Activated CD4-positive, alpha-beta T cell treated with anti-CD3 and anti-CD28 coated beads, Interleukin-2, amount 10 ng/mL, durations not matched to agents 7 days and 5 days (primary cell): ENCODE results near the gene LRRC27. TPM values are rescaled to one million over a fixed set of nuclear protein-coding genes. Genes with fewer than 3 reads are reported as not detected.
A peak's percentile ranks its signal among the peaks of the same experiment; 100 is the strongest.
"Not testable (repeated sequence)": the region's sequence is repeated elsewhere in the genome, so short reads cannot be mapped to it uniquely, and the experiment has no call there.

ENCODE experiments used
- CTCF ChIA-PET: fragments of 350-600 bp; sonication (Branson Sonifier 250); formaldehyde crosslinking; loops from one replicate; lab custom pipeline; 2021; ENCODE audit warnings: antibody characterized with exemption; lab: Charles Lee
- POLR2A ChIA-PET: fragments of 350-600 bp; sonication (Branson Sonifier 250); formaldehyde crosslinking; loops from one replicate; lab custom pipeline; 2021; ENCODE audit warnings: antibody characterized with exemption; lab: Charles Lee
- DNase-seq: peaks from one replicate; pipeline ENCODE4 v3.0.0-alpha.2; 2020
- H3K27ac Mint-ChIP-seq: one replicate; pipeline ENCODE4 v1.8.0; 2021; ENCODE audit warnings: mild to moderate bottlenecking, moderate library complexity, mixed read lengths
- H3K27me3 Mint-ChIP-seq: one replicate; pipeline ENCODE4 v1.8.0; 2021; ENCODE audit warnings: mixed read lengths
- H3K36me3 Mint-ChIP-seq: one replicate; pipeline ENCODE4 v1.8.0; 2021; ENCODE audit warnings: low read depth, mixed read lengths
- H3K4me1 Mint-ChIP-seq: one replicate; pipeline ENCODE4 v1.8.0; 2021; ENCODE audit warnings: mixed read lengths
- H3K4me3 Mint-ChIP-seq: one replicate; pipeline ENCODE4 v1.8.0; 2021; ENCODE audit warnings: mild to moderate bottlenecking, moderate library complexity, mixed read lengths
- H3K9me3 Mint-ChIP-seq: one replicate; pipeline ENCODE4 v1.8.0; 2021; ENCODE audit warnings: mixed read lengths
- total RNA-seq, 2 experiments: library from RNA; stranded (reverse); gene quantifications; one replicate each; pipeline ENCODE4 v1.2.3, GENCODE V29; 2021

LRRC27 gene
- total RNA-seq, 2 experiments from 2014 or later, result 4.4 to 6.1 TPM

GRCh38 chr10:132314336-132314735 is 17.7 kb upstream of the LRRC27 start:
- no peak for DNase-seq
- Mint-ChIP-seq H3K9me3 (peaks cover 2% of the 10 kb centered on the region), H3K4me1 (peaks cover 5% of the 10 kb centered on the region), H3K4me3 (no peak overlapping the region), H3K36me3 (no peaks in the 10 kb centered on the region), H3K27ac (no peak overlapping the region), H3K27me3 (peaks cover 14% of the 10 kb centered on the region)
- POLR2A ChIA-PET, result no interaction called here
- CTCF ChIA-PET, result interaction anchor here (1.4 kb wide), 1 partner anchor 16 kb away, joined by 6 read pairs; no protein-coding TSS in a partner anchor

- DNase-seq, H3K36me3 Mint-ChIP-seq, POLR2A ChIA-PET, H3K4me1 Mint-ChIP-seq, H3K9me3 Mint-ChIP-seq, H3K27me3 Mint-ChIP-seq, H3K4me3 Mint-ChIP-seq, H3K27ac Mint-ChIP-seq: not testable (repeated sequence)
- CTCF ChIA-PET, result interaction anchor here (0.6 to 1.4 kb wide), 2 partner anchors 15 to 16 kb away, joined by 5 to 6 read pairs; no protein-coding TSS in a partner anchor
These were observed 17.1 kb upstream of the LRRC27 start for GRCh38 chr10:132314881-132315280.

DNA sequence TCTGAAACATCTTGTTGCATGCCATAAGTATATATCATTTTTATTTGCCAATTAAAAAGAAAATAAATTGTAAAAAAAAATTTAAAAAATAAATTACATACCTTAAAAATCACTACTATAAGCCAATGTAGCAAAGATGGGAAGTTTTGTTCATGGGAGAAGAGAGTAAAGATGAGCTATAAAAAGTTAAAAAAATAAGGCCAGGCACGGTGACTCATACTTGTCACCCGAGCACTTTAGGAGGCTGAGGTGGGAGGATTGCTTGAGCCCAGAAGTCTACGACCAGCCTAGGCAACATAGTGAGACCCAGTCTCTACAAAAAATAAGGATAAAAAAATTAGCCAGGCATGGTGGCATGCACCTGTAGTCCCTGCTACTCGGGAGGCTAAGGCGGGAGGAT is 15.9 kb upstream of the LRRC27 start:
- Mint-ChIP-seq H3K27ac (no peak overlapping the region), H3K36me3 (no peaks in the 10 kb centered on the region), H3K9me3 (peaks cover 2% of the 10 kb centered on the region), H3K4me1 (peaks cover 17% of the 10 kb centered on the region), H3K27me3 (peaks cover 5% of the 10 kb centered on the region), H3K4me3 (no peak overlapping the region)
- CTCF ChIA-PET, result no interaction called here
- POLR2A ChIA-PET, result interaction anchor here (0.6 kb wide), 1 partner anchor 20 kb away, joined by 3 read pairs; no protein-coding TSS in a partner anchor
- no peak for DNase-seq

GRCh38 chr10:132317477-132317876 is 14.5 kb upstream of the LRRC27 start:
- H3K9me3 Mint-ChIP-seq, CTCF ChIA-PET, H3K27me3 Mint-ChIP-seq, DNase-seq, POLR2A ChIA-PET, H3K27ac Mint-ChIP-seq, H3K36me3 Mint-ChIP-seq, H3K4me3 Mint-ChIP-seq: not testable (repeated sequence)
- peaks cover 17% of the 10 kb centered on the region for H3K4me1 Mint-ChIP-seq

- H3K4me3 Mint-ChIP-seq, result no peak overlapping the region
- no peaks in the 10 kb centered on the region for H3K27me3 Mint-ChIP-seq
- H3K36me3 Mint-ChIP-seq, result peaks cover 17% of the 10 kb centered on the region
- no peaks in the 10 kb centered on the region for H3K9me3 Mint-ChIP-seq
- POLR2A ChIA-PET, result no interaction called here
- peak overlapping the region; percentile 14 for H3K27ac Mint-ChIP-seq
- peaks cover 28% of the 10 kb centered on the region for H3K4me1 Mint-ChIP-seq
- CTCF ChIA-PET, result interaction anchor here (0.9 kb wide), 1 partner anchor 10 kb away, joined by 5 read pairs; no protein-coding TSS in a partner anchor
- DNase-seq, result peak; percentile 42
These were observed 11.9 kb upstream of the LRRC27 start for GRCh38 chr10:132319853-132320653.

DNA sequence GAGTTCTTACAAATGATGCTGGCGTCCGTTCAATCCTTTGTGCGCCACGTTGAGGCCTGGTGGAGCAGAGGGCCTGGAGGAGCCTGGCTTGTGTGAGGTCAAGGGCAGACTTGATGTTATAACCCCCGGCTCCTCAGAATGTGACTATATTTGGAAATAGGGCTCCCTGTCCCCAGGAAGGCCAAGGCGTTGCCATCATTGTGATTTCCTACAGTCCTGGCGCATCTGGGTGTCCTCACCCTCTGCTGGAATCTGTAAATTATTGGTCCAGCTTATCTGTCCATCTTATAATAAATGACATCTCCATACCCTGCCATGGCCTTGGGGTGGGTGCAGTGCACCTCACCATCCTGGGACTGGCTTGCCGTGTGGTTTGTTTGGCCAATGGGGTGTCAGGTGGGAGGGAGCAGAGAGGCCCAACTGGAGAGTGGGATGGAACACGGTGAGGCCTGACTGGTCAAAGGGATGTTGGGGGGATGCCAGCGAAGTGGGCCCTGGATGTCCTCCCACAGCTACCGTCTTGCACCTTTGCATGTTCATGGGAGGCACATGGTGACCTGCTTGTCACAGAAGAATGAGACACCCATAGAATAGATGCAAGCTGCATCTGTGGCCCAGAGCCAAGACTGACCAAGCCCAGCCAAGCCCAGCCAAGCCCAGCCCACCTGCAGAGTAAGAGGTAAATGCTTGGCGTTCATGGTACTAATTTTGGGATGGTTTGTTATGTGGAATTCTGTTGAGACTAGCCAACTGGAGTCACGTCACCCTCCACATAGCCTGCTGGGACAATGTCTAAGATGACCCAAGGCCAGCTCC is 11.1 kb upstream of the LRRC27 start:
- Mint-ChIP-seq H3K9me3 (peaks cover under 1% of the 10 kb centered on the region), H3K36me3 (peaks cover 21% of the 10 kb centered on the region), H3K27ac (no peak overlapping the region), H3K4me1 (peaks cover 33% of the 10 kb centered on the region), H3K4me3 (no peak overlapping the region), H3K27me3 (no peaks in the 10 kb centered on the region)
- POLR2A ChIA-PET, result no interaction called here
- CTCF ChIA-PET, result interaction anchor here (0.9 kb wide), 1 partner anchor 9 kb away, joined by 5 read pairs; no protein-coding TSS in a partner anchor
- no peak for DNase-seq

DNA sequence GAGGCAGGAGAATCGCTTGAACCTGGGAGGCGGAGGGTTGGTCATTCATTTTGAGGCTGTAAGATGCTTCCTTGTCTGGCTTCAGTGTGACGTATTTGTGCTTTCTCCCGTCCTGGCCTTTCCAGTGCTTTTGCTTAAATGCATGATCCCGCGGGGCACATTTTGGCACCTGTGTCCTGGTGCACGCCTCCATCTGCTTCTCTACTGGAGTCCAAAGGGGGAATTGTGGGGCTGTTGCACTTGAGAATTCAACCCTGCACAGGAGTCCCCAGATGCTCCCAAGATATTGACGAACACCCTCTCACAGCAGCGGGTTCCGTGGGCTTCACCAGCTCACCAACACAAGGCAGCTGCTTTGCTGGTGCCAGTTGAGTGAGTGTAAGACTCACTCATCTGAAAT is 10.3 kb upstream of the LRRC27 start:
- DNase-seq, result no peak
- Mint-ChIP-seq H3K27me3 (no peaks in the 10 kb centered on the region), H3K4me1 (peaks cover 36% of the 10 kb centered on the region), H3K9me3 (peaks cover 4% of the 10 kb centered on the region), H3K36me3 (peaks cover 30% of the 10 kb centered on the region), H3K4me3 (no peak overlapping the region), H3K27ac (no peak overlapping the region)
- CTCF ChIA-PET, result no interaction called here
- POLR2A ChIA-PET, result no interaction called here

DNA sequence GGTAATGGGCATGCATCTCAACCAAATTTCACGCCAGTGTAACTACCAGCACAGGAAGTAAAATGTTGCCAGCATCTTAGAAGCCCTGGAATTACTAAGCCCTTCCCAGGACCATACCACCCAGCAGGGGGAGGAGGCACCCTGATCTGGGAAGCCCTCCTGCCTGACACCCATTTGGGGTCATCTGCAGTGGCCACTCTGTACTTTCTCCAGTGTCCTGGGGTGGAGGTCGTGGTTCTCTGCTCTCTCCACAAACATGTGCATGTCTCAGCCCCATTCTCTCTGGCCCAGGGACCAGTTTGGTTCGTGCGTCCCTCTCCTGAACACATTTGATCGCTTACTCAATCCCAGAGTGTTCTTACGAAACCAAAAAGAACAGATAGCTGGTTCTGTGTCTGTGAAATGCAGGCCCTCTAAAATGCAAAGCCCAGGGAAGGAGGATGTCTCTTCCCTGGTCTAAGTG is 9.4 kb upstream of the LRRC27 start:
- Mint-ChIP-seq H3K27ac (no peak overlapping the region), H3K9me3 (peaks cover 4% of the 10 kb centered on the region), H3K4me3 (no peak overlapping the region), H3K36me3 (peaks cover 35% of the 10 kb centered on the region), H3K4me1 (peaks cover 42% of the 10 kb centered on the region), H3K27me3 (no peaks in the 10 kb centered on the region)
- CTCF ChIA-PET, result no interaction called here
- POLR2A ChIA-PET, result no interaction called here
- no peak for DNase-seq

DNA sequence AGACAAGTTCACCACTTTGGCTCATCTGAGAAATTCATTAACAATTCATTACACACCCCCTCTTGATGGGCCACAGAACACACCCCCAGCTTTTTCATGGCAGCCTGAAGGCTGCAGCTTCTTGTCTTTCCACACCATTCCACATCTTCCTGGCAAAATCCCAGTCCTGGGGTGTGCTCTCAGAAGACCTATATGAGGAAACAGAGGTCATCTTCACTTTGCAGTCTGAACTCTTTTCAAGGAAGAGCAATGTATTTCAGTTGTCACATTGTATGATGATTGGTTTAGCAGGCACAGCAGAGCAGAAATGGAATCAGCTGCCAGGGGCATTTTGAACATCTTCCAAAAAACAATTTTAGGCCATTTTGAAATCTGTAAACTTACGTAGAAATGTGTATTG is 7.8 kb upstream of the LRRC27 start:
- Mint-ChIP-seq H3K9me3 (peaks cover 4% of the 10 kb centered on the region), H3K27me3 (no peaks in the 10 kb centered on the region), H3K4me3 (no peak overlapping the region), H3K36me3 (peaks cover 47% of the 10 kb centered on the region), H3K27ac (no peak overlapping the region), H3K4me1 (peaks cover 55% of the 10 kb centered on the region)
- ChIA-PET POLR2A (interaction anchor here (0.5 kb wide), 1 partner anchor 244 kb away, joined by 4 read pairs; no protein-coding TSS in a partner anchor), CTCF (interaction anchor here (0.5 kb wide), 1 partner anchor 21 kb away, joined by 3 read pairs; no protein-coding TSS in a partner anchor)
- DNase-seq, result no peak

GRCh38 chr10:132326344-132326889 is 5.6 kb upstream of the LRRC27 start:
- Mint-ChIP-seq H3K9me3 (peaks cover 4% of the 10 kb centered on the region), H3K4me3 (no peak overlapping the region), H3K27me3 (no peaks in the 10 kb centered on the region), H3K36me3 (peaks cover 60% of the 10 kb centered on the region), H3K4me1 (peaks cover 53% of the 10 kb centered on the region), H3K27ac (no peak overlapping the region)
- ChIA-PET POLR2A (no interaction called here), CTCF (interaction anchor here (0.6 kb wide), 1 partner anchor 55 kb away, joined by 4 read pairs; no protein-coding TSS in a partner anchor)
- no peak for DNase-seq

GRCh38 chr10:132326925-132327324 is 5.1 kb upstream of the LRRC27 start:
- H3K4me3 Mint-ChIP-seq, result no peak overlapping the region
- peaks cover 58% of the 10 kb centered on the region for H3K36me3 Mint-ChIP-seq
- ChIA-PET POLR2A (no interaction called here), CTCF (no interaction called here)
- no peak for DNase-seq
- H3K27me3 Mint-ChIP-seq, result no peaks in the 10 kb centered on the region
- no peak overlapping the region for H3K27ac Mint-ChIP-seq
- peaks cover 54% of the 10 kb centered on the region for H3K4me1 Mint-ChIP-seq
- H3K9me3 Mint-ChIP-seq, result peaks cover 4% of the 10 kb centered on the region

DNA sequence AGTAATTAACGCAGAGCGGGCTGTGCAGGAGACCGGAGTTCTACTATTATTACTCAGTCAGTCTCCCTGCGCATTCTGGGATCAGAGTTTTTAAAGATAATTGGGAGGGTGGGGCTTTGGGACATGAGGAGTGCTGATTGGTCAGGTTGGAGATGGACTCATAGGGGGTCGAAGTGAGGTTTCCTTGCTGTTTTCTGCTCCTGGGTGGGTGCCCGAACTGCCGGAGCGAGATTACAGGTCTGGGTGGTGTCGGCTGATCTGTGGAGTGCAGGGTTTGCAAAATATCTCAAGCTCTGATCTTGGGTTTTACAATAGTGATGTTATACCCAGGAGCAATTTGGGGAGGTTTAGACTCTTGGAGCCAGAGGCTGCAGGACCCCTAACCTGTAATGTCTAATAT is 3.9 kb upstream of the LRRC27 start:
- no peak overlapping the region for H3K4me3 Mint-ChIP-seq
- H3K9me3 Mint-ChIP-seq, result peaks cover 4% of the 10 kb centered on the region
- no peak for DNase-seq
- no peak overlapping the region for H3K27ac Mint-ChIP-seq
- CTCF ChIA-PET, result no interaction called here
- H3K27me3 Mint-ChIP-seq, result no peaks in the 10 kb centered on the region
- peaks cover 60% of the 10 kb centered on the region for H3K4me1 Mint-ChIP-seq
- H3K36me3 Mint-ChIP-seq, result peaks cover 58% of the 10 kb centered on the region
- POLR2A ChIA-PET, result no interaction called here
